NCI-H524 (cell line): ENCODE data around the gene TCEAL3.
"Not testable (repeated sequence)": the region's sequence is repeated elsewhere in the genome, so short reads cannot be mapped to it uniquely, and the experiment has no call there.

Experiments used
- DNase-seq, 2 experiments: peaks; one replicate each; lab custom pipeline; 2025; lab: John Stamatoyannopoulos, UW

The TCEAL3 gene

DNA sequence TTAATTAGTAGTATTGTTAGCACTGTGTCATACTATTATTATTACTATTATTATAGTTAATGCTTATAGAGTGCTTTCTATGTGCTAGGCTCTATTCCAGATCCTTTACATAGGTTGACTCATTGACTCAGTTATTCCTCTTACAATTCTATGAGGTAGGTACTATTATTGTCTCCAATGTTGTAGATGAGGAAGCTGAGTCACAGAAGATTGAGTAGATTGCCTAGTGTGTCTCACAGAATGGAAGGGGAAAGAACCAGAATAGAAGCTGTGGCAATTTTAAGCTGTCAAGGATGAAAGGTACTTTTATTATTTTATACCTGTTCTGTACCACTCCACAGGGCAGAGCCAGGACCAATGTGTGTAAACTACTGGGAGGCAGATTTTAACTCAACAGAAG, 19.1 kb downstream of the TCEAL3 start:
- DNase-seq = no peak

GRCh38 chrX:103628386-103629317, 20.9 kb downstream of the TCEAL3 start, which contains the start of gene TCEAL1:
Gene TCEAL1 (plus strand): TSS chrX:103628975. CDS start chrX:103629917, 942 bp downstream.
- peak; percentile 54 to 64 for DNase-seq

DNA sequence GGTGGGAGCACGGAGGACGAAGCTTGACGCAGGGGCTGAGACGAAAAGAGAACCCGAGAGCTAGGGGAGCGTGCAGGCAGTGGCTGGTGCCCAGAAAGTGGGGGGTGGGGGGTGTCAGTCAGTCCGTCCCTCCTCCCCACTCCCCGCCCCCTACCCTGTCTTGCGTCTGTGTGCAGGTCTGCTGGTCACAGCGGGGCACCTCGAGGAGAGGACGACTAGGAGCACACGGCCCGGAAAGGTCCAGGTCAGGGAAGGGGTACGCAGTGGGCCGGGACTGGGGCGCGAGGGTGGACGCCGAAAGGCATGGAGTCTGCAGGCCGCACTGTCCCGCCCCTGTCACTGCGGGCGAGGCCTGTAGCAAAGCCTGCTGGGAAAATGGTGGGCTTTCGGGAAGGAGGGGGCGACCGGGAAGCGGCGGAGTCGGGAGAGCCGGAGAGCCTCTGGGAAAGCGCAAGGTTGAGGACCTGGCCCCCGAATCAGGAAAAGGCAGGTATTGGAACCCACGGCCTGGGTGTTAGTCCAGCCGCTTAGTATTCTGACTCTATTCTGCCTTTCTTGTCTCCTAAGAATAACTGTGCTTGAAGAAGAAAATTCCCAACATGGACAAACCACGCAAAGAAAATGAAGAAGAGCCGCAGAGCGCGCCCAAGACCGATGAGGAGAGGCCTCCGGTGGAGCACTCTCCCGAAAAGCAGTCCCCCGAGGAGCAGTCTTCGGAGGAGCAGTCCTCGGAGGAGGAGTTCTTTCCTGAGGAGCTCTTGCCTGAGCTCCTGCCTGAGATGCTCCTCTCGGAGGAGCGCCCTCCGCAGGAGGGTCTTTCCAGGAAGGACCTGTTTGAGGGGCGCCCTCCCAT, 21.8 kb downstream of the TCEAL3 start:
- peak; percentile 64 to 86 for DNase-seq

GRCh38 chrX:103630171-103630511, 22.4 kb downstream of the TCEAL3 start:
- DNase-seq = no peak

- no peak for DNase-seq
Measured at GRCh38 chrX:103631145-103631544, 23.4 kb downstream of the TCEAL3 start.

DNA sequence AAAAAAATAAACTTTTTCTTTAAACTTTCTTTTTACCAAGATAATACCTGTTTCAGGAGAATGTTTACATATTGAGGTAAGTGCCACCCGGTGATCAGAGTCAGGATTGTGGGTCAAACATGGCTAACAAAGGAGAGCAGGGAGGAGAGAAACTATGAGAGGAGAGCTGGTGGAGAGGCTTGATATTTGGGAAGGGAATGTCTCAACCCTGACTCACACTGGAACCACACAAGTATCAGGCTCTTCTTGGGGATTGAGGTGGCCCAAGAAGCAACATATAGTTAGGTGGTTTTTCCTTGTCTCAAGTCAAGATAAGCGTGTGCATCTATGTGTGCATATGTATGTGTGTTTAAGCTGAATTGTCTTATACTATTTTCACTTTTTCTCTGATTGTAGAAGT, 27.7 kb downstream of the TCEAL3 start:
- no peak for DNase-seq

DNA sequence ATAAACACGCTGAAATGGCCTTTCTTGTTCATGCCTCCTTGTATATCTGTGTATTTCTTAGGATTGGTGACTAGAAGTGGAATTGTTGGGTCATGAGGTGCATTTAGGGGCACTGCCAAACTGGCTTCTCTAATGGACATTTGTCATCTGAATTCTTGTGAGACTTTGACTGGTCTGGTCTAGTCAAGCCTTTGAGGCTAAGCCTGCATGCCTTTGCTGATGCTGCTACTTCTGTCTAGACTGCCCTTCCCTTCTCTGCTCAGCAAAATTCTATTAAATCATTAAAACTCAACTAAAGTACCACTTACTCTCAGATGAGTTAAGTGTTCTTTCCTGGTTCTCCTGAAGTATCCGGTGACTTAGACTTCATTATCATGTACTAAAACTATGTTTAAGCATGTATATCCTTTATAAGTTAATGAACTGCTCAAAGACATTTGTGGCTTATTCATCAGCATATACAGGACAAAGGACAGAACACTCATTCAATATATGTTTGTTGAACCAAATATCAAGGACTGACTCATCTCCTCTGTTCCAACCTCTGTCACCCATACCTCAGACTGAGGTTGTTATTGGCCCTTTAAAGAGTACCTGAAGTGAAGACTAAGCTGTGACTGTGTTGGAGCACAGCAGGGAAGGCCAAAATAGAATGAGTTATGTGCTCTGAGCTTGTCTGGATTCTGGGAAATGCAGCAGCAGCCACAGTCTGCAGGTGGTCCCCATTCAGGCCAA, 30.0 kb downstream of the TCEAL3 start:
- DNase-seq = no peak

GRCh38 chrX:103638479-103639346, 30.9 kb downstream of the TCEAL3 start:
- peak; percentile 24 to 47 for DNase-seq

DNA sequence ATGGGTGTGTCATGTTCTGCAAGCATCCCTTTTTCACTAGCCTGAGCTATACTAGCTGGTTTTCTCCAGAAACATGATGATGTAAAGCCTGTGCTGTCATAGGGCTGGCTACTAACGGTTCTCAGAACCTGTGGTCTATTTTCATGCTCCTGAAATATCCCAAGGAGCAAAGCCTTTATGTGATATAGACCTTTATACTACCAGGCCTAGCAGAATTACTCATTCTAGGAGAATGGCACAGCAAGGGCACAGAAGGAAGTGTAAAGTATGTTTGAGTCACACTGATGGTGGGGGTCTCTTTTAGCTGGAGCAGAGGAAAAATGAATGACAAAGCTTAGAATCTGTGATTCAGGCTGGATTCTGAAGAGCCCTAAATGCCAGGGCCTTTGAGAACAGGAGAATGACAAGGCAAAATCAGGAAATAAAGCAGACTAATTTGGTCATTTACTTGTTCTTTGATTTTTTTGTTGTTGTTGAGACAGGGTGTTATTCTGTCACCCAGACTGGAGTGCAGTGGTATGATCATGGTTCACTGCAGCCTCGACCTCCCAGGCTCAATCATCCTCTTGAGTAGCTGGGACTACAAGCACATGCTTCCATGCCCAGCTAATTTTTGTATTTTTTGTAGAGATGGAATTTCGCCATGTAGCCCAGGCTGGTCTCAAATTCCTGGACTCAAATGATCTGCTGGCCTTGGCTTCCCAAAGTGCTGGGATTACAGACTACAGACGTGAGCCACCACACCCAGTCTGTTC, 32.8 kb downstream of the TCEAL3 start:
- no peak for DNase-seq

DNA sequence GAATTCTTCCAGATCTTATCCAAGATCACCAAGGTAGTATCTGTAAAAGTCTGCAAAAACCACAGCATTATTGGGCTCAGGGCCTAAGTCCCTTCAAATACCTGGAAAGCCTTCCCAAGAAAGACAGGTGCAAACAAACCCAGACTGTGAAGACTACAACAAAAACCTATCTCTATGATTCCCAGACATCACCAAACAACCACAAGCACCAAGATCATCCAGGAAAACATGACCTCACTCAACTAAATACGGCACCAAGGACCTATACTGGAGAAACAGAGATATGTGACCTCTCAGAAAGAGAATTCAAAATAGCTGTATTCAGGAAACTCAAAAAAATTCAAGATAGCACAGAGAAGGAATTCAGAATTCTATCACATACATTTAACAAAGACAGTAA, 36.4 kb downstream of the TCEAL3 start:
- DNase-seq = no peak

GRCh38 chrX:103647630-103648029, 39.9 kb downstream of the TCEAL3 start:
- no peak for DNase-seq

GRCh38 chrX:103651151-103651773, 43.5 kb downstream of the TCEAL3 start:
- DNase-seq = no peak

DNA sequence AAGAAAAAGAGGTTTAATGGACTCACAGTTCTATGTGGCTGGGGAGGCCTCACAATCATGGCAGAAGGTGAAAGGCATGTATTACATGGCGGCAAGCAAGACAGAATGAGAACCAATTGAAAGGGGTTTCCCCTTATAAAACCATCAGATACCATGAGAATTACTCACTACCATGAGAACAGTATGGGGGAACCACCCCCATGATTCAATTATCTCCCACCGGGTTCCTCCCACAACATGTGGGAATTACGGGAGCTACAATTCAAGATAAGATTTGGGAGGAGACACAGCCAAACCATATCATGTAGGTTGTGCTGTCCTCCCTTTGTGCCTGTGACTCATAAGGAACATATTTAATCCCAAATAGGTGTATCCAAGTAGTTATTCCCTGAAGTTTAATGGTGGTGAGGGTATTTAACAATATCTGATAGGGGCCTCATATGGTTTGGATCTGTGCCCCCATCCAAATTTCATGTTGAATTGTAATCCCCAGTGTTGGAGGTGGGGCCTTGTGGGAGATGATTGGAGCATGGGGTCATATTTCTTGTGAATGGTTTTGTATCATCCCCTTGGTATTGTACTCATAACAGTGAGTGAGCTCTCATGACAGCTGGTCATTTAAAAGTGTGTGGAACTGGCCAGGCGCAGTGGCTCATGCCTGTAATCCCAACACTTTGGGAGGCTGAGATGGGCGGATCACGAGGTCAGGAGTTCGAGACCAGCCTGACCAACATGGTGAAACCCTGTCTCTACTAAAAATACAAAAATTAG, 47.7 kb downstream of the TCEAL3 start:
- not testable (repeated sequence) for DNase-seq

DNA sequence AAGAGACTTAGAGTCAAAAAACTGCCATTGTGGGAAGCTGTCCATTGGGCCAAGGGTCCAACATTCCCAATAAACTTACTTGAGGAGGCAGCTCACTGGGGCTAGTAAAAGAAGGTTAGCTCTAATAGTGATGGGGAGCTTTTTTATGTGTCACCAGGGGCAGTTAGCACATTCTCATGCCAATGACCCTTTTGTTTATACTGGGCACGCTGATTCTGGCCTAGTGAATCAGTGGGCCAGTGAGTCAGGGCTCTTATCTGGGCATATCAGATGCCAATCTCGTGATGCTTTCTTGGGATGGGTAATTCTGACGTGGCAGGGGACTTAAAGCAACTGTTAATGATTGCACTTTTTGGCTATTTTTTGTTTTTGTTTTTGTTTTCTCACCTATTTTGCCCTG, 48.9 kb downstream of the TCEAL3 start:
- no peak for DNase-seq

DNA sequence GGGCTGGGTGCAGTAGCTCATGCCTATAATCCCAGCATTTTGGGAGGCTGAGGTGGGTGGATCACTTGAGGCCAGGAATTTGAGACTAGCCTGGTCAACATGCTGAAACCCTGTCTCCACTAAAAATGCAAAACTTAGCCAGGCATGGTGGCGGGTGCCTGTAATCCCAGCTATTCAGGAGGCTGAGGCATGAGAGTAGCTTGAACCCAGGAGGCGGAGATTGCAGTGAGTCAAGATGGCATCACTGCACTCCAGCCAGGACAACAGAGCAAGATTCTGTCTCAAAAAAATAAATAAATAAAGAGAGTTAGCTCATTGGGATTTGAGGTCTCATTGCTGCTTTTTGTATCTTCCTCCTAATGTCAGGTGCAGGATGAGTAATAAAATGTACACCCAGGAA, 49.3 kb downstream of the TCEAL3 start:
- not testable (repeated sequence) for DNase-seq

DNA sequence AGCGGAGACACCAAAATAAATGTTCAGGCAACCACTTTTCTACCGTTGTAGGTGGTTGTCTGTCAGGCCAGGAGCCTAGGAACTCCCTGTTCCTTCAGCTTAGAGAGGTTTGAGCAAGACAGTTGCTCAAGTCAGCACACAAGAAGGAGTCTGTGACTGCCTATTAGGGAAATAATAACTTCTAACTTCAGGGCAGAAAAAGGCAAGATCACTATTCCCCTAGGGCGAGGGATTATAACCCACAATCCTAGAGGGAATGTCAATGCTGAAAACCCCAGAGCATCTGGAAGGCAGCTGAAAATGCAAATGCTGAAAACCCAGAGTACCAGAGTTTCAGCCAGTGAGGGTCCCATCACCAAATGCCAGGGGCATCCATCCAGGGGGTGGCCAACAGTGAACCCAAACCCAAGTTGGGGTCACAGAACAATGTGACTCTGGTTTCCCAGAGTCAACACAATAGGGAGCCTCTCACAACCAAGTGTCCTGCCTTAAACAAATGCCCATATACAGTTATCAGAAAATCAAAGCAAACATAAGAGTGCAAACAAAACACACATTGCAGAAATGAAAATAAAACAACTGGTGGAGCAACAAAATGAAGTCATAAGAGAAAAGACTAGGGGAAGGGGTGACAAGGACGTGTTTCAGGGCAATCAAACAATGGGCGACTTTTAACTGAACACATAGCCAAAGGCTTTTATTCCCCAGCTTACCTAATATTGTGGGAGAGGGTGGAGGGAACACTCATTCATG, 51.1 kb downstream of the TCEAL3 start:
- DNase-seq = no peak

GRCh38 chrX:103659460-103659859, 51.7 kb downstream of the TCEAL3 start:
- DNase-seq = not testable (repeated sequence)
